UCSD-AML1 (cell line): ENCODE results near the gene NPLOC4.

Experiments used
- DNase-seq: peaks from one replicate; lab custom pipeline; 2025; ENCODE audit not compliant: unreplicated experiment; lab: John Stamatoyannopoulos, UW

NPLOC4 gene

DNA sequence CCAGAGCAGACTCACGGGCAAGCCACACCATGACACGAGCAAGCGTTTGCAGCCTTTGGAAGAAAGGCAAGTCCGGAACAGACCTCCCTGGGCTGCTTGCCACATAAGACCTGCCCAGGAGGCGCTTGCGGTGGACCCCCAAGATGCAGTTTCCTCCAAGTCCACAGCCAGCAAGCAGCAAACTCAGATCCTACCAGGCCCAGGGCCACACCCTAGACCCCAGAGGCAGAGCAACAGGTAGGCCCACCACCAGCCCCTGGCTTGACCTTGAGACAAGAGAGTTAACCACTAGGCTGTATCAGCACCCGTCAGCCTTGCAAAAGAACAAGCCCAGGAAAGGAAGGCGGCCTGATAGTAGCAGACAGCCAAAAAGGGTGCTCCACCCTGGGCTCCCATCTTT is 87.1 kb downstream of the NPLOC4 start:
- DNase-seq = no peak

DNA sequence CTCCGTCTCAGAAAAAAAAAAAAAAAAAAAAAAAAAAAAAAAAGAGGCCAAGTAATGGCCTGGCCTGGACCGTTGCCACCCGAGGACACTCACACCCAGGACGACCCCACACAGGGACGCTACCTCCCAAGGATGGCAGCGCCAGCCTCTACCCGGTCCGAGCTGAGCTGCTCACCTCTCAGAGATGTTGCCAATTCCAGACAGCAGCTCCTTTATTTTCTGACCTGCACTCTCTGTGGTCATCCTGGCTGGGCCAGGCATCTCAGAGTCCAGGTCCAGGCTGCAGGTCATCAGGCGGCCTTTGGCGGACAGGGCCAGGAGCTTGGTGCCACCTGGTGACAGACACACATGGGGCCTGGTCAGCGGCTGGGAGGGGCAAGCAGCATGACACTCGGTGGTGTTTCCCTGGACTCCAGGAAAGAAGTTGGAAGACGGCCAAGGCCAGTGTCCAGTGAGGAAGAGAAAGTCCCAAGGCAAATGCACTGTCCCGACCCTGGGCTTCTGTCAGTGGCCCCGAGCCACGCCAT is 87.8 kb downstream of the NPLOC4 start:
- no peak for DNase-seq

DNA sequence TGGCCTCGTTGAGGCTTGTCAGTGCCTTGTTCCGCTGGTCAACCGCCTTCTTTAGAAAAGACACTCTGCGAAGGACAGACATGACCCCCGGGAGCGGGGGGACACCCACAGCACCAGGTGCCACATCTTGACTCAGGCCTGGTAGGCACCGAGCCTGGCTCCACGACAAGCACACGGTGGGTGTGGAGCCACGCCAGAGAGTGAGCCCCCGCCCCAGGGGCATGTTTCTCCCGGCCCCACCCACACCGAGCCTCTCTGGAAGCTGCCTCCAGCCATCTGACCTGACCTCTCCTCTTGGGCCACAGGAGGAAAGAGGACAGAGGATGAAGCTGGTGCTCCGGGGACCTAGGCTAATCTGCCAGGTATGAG is 89.3 kb downstream of the NPLOC4 start:
- DNase-seq = no peak

DNA sequence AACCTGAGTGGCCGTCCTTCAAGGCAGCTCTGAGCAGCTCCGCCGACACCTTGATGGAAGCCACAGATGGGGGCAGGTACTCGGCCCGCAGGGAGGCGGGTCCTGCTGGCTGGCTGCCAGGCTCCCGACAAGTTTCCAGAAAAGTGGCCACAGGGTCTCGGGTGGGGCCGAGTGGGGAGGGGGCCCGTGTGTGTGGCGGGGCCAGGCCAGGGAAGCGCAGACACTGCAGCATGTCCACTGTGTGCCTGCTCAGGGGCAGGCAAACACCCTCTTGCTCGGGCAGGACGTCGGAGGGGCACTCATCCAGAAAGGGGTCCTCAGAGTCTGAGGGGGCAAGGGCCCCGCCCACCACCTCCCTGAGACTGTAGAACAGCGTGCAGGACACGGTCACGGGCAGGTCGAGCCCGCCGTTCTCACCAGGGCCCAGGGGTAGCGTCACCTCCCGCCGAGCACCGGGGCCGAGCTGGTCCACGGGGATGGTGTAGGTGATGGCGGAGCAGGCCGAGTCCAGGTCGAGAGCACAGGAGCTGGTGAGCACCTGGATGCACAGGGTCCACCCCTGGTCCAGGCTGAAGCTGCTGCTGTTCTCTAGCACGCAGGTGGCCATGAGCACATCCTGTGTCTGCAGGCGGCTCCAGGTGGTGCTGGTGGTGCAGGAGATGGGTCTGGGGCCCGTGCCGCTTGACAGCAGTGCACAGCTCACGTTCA is 89.9 kb downstream of the NPLOC4 start:
- no peak for DNase-seq

DNA sequence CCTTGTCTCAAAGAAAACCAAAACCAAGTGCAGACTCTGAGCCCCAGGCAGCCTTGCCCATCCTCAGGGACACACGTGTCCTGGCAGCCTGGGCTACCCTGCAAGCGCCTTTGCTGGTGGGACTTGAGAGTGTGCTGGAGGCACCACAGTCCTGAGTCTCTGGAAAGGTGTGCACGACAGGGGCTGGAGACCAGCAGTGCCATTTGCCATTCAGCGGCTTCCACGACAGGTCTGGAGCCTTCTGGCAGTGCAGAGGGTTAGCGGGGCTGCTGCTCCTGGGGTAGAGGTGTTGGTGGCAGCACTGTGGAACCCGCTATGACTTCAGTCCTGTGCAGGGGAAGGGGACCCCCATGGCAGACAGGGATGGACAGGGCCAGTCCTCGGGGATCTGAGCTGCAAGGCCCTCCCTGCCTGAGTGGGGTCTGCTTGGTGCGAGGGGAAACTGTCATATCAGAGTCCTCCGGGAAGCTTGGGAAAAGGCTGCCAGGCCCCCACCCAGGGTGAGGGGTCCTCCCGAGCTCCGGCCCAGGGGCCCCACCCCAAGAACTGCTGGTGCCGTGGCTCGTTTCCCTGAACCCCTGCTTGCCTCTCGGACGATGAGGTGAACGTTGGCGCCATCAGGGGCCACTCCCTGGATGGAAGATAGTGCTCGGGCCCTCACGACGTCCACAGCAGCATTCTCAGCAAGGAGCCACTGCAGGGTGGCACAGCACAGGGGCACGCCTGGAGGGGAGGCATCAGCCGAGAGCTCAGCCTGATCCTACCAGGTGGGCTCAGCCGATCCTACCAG is 91.6 kb downstream of the NPLOC4 start:
- DNase-seq = no peak

DNA sequence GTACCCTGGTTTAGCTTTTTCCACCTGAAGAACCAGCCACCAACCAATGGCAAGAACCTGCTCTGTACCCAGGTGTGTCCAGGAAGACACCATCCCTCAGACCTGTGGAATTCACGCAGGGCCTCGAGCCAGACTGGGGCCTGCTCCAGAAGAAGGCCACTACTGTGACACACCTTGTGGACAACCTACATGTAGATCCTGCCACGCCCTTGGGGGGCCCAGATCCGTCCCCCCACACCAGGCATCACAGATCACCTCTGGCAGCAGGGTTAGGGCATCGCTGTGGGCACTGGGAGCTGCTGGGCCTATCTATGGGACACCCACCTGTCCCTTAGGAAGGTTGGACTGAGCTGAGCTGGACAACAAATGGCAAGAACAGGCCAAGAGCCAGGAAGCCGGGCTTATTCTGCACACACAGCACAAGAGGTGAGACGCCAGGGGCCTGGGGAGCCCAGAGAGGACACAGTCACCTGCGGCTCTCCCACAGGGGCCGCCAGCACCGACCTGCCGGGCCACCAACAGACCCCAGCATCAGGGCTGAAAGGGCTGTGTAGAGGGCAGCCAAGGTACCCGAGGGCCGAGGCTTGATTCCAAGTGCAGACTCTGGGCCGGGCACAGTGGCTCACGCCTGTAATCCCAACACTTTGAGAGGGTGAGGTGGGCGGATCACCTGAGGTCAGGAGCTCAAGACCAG is 92.5 kb downstream of the NPLOC4 start:
- DNase-seq = no peak

DNA sequence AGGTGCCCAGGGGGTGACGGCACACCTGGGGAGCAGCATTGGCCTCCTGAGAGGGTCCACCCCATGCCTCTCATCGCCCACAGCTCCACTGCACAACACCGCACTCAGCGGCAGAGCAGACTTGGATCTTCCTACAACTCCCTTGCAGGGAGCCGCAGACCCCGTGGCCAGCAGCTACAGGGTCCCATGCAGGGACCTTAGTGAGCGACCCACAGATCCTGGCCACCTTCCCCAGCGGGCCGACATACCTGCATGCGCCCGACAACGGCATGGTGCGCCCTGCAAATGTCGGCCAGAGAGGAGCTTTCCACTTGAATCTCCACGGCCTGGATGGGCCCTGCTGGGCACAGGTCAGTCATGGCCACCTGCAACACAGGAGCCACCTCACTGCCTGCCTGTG is 93.2 kb downstream of the NPLOC4 start:
- no peak for DNase-seq

DNA sequence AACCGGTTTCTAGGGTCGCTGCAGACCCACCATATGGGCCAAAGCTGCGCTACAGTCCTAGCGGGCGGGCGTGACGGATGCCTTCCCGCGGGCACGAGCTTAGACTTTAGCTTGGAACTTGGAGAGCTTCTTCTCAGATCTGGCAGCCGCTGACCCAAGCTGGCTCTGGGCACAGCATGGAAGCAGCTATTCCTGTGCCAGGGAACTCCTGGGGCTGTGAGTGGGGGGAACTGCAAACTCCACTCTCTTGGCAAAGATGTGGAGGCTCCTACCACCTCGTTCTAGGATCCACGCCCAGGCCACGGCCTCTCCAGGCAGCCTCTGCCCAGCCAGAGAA is 93.6 kb downstream of the NPLOC4 start:
- no peak for DNase-seq

DNA sequence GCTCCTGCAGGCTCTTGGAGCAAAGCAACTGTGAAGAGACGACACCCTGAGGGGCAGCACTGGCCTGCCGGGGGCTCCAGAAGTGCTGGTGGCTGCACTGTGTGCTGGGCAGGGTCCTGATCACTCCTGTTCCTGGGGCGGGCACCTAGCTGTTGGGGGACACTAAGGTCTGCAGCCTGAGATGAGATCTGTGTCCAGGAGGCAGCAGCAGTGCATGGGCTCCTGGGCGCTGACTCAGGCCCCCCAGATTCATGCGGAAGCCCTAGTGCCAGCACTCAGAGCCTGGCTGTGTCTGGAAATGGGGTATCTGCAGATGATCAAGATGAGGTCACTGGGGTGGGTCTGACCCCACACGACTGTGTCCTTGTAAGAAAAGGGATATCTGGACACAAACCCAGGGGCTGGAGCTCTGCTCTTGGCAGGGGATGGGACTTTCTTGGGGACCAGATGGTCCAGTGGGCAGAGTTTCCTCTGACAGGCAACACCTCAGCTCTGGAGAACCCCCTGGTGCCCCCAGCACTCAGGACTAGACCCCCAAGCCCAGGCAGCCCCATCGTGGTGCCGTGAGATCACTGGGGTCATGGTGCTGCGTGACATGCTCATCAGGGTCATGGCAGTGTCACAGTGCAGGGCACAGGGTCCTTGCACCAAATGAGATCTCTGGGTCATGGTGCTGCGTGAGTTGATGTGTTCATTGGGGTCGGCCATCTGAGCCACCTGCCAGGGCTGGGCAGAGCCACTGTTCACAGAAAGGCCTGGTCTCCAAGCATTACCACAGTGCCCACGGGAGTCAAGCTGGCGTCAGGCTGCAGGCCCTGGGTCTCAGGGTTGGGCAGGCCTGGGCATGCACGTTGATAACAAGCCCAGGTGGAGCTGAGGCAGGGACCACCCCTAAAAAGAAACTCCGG is 94.2 kb downstream of the NPLOC4 start:
- DNase-seq = no peak

DNA sequence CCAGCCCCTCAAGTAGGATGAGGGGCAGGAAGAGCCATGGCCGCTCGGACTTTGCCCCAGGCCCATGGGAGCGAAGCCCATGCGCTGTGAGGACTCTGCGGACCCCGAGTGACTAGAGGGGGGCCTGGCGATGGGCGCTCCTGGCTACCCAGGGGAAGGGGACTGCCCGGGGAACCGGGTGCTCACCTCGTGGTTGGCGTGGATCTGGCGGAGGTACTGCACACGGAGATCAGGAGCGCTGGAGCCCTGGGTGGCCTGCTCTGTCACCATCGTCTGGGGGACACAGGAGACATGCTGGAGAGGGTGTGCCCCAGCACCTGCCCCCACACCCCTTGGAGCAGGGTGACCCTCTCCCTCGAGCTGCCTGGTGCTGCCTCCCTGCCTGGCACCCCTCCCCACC is 95.8 kb downstream of the NPLOC4 start:
- no peak for DNase-seq

DNA sequence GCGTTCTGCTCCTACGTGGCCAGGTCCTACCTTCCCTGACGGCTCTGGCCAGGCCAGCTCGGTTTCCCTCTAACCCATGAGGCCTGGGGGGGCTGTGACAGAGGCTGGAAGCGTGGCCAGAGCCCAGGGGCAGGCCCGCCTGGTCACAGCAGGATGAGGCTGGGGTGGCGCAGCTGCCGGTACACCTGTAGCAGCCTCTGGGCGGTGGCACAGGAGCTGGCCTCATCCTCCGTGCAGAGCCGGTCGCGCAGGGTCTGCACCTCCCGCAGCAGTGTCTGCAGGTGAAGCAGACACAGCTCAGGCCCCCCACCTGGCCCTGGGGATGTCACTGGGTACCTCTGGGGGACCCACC is 96.3 kb downstream of the NPLOC4 start:
- no peak for DNase-seq

DNA sequence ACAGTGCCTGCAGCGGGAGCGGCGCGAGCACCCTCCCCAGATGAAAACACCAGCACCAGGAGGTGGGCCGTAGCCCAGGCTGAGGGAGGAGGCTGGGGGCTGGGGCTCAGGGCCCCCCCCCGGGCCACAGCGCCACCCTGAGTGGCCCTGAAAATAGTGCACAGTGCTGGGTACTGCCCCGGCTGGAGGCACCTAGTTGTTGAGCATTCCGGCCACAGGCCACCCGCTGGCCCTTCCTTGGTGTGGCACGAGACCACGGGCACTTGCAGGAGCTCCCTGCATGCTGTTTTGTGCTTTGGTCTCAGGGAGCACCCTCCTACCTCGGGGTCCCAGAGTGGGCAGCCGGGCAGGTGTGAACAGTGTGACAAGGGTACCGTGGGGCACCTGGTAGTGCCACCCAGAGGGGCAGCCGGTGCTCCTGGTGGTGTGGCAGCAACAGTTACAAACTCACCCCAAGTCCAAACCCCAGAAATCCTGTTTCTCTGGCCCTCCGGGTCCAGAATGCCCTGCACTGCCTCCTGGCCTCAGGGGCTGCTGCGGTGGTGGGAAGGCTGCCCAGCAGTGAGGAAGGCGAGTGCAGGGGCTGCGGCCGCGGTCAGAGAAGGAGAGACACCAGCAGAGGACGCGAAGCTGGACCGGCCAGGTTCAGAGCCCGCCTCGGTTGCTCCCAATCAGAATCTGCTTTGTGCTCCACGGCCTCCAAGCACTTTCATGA is 96.8 kb downstream of the NPLOC4 start:
- no peak for DNase-seq

DNA sequence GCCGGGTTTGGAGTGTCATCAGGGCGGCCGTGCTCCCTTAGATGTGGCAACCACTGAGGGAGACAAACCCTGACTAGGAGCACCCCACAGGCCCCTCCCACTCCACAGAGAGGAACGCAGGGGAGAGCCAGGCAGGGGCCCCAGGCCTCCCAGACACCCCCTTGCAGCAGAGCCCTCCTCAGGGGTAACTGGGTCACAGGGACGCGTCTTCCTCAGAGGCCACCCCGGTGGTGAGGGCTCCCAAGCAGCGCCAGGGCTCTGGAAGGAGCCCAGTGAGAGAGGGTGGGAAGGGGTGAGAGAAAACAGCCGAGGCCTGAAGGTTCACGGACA is 97.4 kb downstream of the NPLOC4 start:
- DNase-seq = no peak

DNA sequence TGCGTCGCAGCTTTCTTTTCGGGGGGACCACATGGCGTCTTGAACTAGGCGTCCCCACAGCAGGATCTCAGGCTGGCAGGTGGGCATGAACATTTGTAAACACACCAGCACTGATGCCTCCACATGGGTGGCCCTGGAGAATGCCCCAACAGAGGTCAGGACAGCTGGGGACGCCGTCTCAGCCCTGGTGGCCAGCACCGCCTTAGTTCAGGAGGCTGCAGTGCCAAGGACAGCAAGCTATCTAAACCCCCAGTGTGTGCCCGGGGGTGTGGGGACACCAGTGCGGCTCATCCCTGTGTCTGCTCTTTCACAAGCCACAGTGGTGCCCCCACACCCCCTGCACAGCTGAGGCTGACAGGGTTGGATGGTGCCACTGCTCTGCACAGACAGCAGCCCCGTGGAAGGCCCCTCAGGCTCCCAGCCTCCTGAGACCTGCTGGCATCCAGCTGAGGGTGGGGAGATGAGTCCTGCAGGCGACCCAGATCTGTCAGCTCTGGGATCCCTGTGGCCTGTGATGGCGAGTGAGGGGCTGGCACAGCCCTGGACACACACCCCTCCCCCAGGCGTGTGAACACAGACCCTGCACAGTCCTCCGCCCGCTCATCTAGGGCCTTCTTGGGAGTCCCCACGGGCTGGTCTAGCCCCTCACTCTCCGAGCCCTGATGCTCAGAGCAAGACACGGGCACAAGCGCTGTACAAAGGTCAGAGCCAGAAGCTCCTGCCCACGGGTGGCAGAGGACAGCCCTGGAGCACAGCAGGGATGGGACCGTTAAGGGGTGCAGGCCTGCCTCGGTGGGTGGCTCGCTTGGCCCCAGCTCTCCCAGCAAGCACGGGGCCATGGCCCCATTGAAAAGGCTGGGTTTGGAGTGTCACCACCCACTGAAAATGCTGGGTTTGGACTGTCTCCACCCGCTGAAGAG is 98.0 kb downstream of the NPLOC4 start:
- DNase-seq = no peak

DNA sequence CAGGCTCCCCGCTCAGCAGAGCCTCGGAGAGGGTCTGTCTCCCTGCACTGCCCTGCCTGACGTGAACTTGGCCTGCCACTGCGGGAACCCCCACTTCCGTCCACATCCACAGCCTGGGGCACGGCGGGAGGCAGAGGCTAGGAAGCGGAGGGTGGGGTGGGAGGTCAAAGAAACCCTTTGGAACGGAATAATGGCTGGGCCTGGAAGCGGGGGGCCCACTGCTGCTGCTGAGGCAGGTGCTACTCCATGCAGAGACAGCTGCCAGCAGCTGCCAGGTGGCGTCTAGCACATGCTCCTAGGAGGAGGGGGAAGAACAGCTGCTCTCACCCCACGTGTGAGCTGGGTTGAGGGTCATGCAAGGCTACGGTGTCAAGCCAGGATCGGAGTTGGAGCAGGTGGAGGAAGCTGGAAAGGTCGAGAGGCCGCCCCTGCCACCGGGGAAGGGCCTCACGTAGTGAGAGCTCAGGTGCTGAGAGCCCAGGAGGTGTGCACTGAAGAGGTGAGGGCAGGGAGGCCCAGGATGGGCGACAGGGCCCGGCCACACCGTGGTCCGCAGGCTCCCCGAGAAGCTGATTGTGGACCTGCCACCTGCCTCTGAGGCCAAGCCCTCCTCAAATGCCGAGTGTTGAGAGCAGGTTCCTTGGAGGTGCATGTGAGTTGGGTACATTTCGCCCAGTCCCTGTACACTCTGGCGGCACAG is 98.9 kb downstream of the NPLOC4 start:
- no peak for DNase-seq

DNA sequence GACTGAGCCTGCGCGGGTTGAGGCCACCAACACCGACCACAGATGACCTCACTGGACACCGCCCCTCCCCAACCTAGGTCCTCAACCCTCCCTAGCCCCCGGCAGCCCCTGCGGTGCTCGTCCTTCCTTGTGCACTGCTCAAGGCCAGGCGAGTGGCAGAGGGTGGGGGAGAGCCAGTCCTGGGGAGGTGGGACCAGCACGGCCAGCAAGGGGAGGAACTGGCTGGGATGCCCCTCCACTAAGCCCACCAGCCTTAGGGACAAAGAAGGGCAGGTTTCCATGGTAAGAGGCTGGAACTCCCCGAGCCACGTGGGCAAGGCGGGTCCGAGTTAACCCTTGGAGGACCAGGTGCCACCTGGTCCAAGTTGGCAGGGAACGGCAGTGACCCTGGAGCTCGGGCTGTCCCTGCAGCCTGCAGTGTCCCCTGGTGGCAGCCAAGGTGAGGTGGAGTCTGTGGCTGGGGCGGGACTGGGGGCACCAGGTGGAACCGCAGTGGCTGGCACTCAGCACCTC is 99.5 kb downstream of the NPLOC4 start:
- DNase-seq = peak; percentile 17

DNA sequence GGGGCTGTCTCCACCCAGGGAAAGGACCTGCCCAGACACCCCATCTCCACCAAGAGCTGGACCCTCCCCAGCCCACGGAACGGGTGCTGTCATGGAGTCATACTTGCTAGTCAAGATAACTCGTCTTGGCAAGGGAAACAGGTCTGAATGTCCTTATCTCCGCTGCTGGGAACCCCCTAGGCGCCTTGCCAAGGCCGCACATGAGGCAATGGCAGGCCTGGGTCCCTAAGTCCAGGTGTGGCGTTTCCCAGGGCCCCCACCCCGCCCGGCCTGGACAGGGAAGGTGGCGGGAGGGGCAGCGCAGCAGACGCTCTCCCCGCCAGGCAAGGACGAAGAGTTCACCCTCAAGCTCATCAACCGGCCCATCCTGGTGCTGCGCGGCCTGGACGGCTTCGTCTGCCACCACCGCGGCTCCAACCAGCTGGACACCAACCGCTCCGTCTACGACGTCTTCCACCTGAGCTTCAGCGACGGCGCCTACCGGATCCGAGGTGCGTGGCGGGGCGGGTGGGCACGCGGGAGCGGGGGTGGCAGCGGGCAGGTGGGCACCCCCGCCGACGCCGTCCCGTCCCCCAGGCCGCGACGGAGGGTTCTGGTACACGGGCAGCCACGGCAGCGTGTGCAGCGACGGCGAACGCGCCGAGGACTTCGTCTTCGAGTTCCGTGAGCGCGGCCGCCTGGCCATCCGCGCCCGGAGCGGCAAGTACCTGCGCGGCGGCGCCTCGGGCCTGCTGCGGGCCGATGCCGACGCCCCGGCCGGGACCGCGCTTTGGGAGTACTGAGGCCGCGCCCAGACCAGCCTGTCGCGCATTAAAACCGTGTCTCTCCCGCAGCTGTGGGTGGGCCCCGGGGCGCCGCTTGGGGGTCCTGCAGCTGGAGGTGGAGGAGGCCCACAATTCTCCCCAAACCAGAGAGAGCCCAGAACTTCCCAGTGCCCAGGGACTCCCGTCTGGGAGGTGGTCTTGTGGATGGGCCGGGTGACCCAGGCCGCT is 100.3 kb downstream of the NPLOC4 start:
- DNase-seq = no peak
